Midbrain (tissue), 1 donor: ENCODE measurements around the gene MS4A8.
"Not testable (repeated sequence)": the region's sequence is repeated elsewhere in the genome, so short reads cannot be mapped to it uniquely, and the experiment has no call there.

Experiments used
- DNase-seq: peaks from one replicate; lab custom pipeline; 2025; lab: John Stamatoyannopoulos, UW

MS4A8 gene

DNA sequence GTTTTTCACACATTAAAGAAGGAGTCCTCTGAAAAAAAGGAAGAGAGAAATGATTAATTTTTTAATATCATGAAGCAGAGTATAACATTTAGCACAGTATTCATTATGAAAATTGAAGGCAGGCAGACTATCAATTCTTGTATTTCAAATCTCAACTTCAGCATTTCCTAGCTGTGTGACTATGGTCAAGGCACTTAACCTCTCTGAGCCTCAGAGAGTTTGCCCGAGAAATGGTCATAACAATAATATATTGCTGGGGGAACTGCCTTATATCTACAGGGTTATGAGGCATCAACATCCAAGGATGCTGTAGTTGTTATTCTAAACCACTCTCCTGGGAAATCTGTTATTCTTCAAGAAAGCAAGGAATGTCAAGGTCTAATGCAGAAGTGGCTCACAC, 26.2 kb downstream of the MS4A8 start:
- DNase-seq: no peak

- no peak for DNase-seq
These were observed 32.2 kb downstream of the MS4A8 start for GRCh38 chr11:60731586-60731985.

DNA sequence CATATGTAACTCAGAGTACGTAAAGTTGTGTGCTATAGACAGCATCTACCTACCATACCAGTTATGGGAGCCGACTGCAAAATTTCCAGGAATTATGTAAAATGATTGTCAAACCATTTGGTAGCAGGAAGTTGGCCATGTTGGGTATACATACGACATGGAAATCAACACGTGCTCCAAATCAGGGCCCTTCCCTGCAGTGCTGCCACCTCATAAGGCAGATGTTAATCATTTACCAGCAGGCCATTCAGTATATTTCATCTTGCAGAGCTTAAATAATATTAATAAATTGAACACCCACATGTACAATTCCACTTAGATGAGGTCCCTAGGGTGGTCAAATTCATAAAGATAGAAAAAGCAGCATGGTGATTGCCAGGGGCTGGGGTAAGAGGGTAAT, 34.9 kb downstream of the MS4A8 start:
- no peak for DNase-seq

GRCh38 chr11:60739114-60739513, 39.7 kb downstream of the MS4A8 start:
- DNase-seq: no peak

DNA sequence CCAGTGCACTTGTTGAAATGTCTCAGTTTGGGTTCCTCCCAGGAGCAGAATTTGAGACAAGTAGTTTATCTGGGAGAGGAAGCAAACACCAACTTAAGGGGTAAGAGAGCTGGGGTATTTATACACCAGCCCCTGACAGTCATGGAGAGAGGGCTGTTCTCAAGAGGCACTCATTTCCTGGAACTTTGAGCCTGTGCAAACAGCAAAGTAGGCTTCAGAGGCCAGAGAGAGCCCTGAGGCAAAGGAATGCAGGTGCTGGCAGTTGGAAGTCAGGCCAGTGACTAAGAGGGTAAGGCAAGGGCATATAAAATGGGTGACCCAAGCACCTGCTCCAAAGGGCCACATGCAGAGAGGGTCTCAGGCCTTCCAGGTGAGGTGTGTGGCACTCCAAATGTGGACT, 41.2 kb downstream of the MS4A8 start:
- DNase-seq: no peak

DNA sequence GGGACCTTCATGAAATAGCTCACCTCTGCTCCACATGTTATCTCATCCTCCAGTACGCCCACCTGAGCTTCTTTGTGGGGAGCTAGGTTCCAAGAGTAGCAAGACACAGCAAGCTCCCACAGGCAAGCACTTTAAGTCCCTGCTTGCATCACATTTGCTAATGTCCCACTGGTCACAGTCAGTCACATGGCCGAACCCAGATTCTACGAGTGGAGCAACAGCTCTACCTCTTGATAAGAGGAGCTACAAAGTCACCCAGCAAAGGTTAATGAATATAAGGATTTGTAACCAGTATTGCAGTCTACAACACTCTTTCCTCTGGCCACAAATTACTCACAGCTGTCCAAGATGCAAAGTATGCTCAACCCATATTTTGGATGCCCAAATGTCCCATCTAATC, 42.0 kb downstream of the MS4A8 start:
- DNase-seq: no peak

GRCh38 chr11:60743058-60743457, 43.6 kb downstream of the MS4A8 start:
- no peak for DNase-seq

- DNase-seq: no peak
These were observed 44.7 kb downstream of the MS4A8 start for GRCh38 chr11:60744114-60744513.

- DNase-seq: no peak
These were observed 48.0 kb downstream of the MS4A8 start for GRCh38 chr11:60747359-60747873.

- no peak for DNase-seq
These were observed 48.8 kb downstream of the MS4A8 start for GRCh38 chr11:60748225-60748624.

DNA sequence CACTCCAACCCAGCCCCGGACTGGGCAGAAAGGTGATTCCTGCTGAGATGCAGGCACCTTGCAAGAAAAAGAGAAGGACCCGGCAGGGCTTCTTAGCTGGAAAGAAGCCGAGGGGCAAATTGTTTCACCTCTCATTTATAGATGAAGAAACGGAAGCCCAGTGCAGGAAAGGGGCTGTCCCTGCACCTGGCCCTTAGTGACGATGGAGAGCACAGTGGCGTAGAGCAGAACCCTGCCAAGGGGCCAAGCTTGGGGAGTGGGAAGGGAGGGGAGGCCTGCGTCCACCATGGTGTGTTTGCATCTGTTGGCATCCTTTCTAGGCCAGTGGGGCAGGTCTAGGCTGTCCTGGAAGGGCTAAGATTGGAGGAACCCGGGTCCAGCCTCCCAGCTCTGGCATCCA, 49.4 kb downstream of the MS4A8 start:
- DNase-seq: no peak

DNA sequence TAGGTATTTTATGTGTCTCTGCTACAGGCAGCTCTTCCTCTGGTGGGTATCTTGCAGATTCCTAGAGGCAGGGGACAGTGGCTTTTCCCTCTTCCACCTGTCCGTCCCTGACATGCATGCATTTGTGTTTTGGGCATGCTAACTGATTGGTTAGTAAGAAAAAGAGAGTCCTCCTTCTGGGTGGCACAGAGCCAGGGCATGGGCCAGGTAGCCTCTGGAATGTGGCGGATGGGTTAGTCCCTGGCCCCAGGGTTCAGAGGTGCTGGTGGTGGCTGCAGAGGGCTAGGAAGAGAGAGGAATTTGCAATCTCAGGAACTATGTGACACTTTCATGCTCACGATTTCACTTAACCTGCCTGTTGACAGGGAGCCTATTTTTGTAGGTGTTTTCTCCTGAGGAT, 51.5 kb downstream of the MS4A8 start:
- DNase-seq: no peak

GRCh38 chr11:60753309-60753708, 53.9 kb downstream of the MS4A8 start:
- DNase-seq: no peak

DNA sequence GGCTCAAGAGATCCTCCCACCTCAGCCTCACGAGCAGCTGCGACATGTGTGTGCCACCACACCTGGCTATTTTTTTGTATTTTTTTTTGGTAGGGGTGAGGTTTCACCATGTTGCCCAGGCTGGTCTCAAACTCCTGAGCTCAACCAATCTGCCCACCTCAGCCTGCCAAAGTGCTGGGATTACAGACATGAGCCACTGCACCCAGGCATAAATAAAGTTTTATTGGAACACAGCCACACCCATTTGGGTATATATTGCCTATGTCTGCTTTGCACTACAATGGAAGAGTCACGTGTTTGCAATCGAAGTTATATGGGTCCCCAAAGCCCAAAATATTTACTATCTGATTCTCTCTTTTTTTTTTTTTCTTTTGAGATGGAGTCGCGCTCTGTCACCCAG, 55.5 kb downstream of the MS4A8 start:
- no peak for DNase-seq

DNA sequence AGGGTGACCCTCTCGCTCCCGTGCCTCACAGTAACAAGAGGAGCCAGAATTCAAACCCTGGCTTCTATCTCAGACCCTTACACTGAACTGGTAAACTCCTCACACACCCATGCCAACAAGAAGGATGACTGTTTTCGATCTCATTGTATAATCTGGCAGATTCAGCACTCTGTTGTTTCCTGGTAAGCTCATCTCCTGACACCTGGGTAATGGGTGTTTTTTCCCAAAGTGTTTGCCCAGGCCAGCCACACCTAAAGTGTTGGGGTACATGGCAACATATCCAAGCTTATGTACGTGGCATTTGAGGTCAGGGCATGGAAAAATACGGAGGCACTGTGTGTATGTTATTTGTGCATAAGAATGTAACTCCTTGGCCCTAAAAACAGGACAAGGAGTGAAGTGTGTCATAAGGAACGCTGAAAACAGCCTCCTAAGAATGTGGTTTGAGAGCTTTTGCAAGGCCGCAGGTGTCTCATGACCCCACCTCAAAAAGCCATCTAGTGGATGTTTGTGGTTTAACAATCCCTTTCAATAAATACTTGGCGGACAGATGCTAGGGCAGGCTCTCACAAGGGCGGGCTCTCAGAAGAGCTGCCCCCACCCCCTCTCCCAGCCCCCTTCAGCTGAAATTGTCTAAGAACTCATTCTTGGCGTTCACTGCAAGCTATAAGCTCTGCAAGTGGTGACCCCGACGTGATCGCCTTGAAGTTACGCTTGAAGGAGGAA, 57.1 kb downstream of the MS4A8 start, which contains the start of gene MS4A15:
TSS of gene MS4A15 (plus strand) at position 561 of the 726 bp plus-strand sequence. CDS start 6,867 bp downstream, outside the sequence.
- DNase-seq: no peak

DNA sequence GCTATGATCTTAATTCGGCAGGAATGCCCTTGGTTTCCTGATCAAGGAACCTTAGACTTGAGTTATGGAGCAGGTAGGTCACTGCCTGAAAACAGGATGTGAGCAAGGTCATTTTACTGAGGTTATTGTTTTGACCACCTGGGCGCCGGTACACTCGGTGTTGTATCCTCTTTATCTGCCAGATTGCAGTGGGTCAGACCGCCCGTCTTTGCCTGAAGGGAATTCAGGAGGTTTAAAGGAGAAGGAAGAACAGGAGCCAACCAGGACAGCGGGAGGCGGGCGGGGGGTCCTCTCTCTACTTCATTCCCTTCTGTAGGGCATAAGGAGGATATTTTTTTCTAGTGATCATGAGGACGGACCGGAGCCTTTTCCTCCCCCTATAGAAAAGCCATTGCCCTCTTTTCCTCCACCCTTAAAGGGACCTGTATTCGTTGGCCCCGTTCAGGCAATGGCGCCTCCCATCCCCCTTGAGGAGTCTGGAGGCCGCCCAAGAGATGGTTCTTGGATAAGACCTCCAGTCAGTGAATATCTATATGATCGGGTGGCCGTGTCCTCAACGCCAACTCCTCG, 57.9 kb downstream of the MS4A8 start:
- DNase-seq: no peak

DNA sequence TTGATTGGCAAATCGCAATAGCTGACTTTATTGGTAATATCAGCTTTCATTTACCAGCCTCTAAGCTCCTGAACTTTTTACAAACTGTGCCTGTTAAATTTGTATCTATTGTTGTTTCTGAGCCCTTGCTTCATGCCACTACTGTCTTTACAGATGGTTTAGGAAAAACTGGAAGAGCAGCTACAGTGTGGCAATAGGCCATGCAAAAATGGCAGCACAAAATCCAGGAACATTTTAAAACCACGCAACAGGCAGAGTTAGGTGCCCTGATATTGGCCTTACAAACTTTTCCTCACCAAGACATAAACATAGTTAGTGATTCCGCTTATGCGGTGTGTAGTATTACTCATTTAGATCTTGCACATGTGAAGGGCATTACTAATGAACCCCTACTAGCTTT, 59.3 kb downstream of the MS4A8 start:
- DNase-seq: not testable (repeated sequence)

DNA sequence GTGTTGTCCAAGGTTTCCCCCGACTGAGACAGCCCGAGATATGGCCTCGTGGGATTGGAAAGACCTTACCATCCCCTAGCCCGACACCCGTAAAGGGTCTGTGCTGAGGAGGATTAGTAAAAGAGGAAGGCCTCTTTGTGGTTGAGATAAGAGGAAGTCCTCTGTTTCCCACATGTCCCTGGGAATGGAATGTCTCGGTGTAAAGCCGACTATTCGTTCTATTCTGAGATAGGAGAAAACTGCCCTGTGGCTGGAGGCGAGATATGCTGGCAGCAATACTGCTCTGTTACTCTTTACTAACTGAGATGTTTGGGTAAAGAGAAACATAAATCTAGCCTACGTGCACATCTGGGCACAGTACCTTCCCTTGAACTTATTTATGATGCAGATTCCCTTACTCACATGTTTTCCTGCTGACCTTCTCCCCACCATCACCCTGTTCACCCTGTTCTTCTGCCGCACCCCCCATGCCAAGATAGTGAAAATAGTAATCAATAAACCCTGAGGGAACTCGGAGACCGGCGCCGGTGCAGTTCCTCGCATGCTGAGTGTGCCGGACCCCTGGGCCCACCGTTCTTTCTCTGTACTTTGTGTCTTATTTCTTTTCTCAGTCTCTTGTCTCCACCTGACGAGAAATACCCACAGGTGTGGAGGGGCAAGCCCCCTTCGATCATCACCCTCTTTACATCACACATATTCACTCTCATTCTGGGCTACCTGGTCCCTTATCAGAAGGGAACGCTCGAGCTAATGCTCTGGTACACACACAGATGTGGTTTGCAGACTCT, 60.2 kb downstream of the MS4A8 start:
- DNase-seq: peak; percentile 1

- DNase-seq: no peak
These were observed 62.2 kb downstream of the MS4A8 start for GRCh38 chr11:60761436-60762190.

DNA sequence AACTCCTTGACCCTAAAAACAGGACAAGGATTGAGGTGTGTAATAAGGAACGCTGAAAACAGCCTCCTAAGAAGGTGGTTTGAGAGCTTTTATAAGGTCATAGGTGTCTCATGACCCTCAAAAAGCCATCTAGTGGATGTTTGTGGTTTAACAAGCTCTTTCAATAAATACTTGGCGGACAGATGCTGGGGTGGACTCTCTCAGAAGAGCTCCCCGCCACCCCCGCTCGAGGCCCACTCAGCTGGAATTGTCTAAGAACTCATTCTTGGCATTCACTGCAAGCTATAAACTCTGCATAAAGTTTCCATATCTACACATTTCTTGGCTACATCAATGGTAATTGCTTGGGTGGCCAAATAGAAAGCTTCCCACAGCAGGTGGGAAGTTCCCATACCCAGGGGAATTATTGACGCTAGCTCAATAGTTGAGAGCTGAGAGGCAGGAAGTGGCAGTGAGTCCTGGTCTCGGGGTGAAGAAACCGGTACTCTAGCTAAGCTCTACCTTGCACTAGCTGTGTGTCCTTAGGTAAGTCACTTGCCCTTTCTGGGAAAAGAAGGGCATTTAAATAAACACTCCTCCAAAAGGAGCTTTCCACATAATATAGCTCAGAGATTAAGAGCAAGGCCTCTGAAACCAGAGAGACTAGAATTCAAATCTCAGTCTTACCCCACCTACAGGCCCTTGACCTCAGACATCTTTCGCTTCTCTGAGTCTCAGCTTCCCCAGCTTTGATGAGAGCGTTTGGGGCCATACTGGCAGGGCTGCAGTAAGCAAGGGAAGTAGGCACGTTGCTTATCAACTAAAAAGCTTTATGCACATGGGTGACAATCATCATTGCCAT, 63.7 kb downstream of the MS4A8 start:
- no peak for DNase-seq

- no peak for DNase-seq
These were observed 64.4 kb downstream of the MS4A8 start for GRCh38 chr11:60763692-60764369.
